Measurements from ENCODE around the gene IL18BP.

Gene IL18BP

GRCh38 chr11:72045849-72046248, 47.1 kb downstream of the IL18BP start:
- no peak for DNase-seq (ENCODE audit: low spot score)

GRCh38 chr11:72048766-72049460, 50.2 kb downstream of the IL18BP start:
- no peak for DNase-seq (ENCODE audit: low spot score)
